Measurements from ENCODE around the gene TSC1. TPM values are rescaled to one million over a fixed set of nuclear protein-coding genes. Genes with fewer than 3 reads are reported as not detected.

TSC1 gene
- polyA plus RNA-seq, 10 donors: 22.9 to 41.6 (median 29.4) TPM

GRCh38 chr9:132894862-132895835 lies 49.3 kb downstream of the TSC1 start:
- DNase-seq: no peak

DNA sequence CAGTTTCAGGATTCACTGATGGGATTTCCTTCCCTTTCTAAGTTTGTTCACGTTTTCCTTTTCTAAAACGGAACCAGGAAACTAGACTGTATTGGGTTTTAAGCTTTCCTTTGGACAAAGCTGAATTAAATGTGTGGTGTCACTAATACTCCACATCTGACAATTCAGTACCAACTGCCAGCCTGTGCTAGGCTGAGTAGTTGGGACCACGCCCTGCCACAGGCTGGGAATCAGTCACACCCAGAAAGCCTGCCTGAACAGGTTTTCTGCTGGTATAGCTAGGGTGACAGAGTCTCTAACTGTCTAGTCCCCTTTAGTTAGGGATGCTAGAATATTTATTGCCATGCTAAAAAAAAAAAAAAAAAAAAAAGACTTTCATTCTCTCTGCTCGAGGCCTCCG lies 50.1 kb downstream of the TSC1 start:
- peak in 1 of 3 donors; percentile 7 for DNase-seq

GRCh38 chr9:132892400-132892799 lies 52.0 kb downstream of the TSC1 start:
- DNase-seq: no peak

DNA sequence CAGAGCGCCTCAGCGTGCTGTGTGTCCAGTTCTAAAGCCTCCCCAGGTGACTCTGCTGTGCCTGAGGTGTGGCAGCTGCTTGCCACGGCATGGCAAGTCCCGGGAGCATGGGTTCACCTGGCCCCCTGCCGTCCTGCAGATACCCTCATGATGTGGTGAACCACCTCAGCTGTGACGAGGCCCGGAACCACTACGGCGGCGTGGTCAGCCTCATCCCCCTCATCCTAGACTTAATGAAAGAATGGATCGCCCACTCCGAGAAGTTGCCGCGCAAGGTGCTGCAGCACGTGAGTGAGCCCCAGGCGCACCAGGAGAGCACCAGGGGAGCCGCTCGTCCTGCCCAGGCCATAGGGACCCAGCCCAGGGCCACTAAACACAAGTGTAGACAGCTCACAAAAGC lies 56.3 kb downstream of the TSC1 start:
- no peak for DNase-seq

DNA sequence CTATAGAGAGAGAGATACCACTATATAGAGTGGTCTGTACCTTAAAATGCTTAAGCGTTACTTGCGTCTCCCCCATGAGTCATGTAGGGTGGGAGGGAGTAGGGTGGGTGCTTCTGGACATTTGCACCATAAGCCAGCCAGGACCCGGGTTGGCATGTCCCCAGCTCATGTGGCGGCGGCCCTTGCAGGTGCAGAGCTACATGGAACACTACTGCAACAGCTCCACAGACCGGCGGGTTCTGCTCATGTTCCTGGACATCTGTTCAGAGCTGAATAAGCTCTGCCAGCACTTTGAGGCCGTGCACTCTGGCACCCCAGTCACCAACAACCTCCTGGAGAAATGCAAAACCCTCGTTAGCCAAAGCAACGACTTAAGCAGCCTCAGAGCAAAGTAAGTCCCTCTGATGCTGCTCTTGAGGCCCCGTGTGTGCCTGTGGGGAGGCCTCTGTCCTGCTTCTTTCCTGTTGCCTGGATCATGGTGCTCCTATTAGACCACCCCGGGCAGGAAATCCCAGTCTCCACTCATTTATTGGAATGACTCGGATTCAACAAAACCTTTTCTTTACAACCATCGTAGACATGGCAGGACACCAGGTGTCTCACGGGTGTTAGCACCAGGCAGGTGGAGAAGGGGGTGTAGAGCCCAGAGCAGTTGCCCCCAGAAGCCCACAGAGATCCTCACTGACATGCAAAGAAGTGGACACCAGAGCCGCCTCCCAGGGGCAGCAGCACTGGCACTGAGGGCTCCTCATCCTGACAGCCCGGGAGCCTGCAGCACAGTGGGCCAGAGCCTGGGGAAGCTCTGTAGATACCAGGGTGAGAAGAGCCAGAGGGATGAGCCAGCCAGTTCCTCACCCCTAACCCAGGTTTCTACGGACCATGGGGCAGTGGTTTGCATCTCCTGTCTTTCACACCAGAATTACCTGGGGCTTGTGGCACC lies 57.0 kb downstream of the TSC1 start:
- no peak for DNase-seq

DNA sequence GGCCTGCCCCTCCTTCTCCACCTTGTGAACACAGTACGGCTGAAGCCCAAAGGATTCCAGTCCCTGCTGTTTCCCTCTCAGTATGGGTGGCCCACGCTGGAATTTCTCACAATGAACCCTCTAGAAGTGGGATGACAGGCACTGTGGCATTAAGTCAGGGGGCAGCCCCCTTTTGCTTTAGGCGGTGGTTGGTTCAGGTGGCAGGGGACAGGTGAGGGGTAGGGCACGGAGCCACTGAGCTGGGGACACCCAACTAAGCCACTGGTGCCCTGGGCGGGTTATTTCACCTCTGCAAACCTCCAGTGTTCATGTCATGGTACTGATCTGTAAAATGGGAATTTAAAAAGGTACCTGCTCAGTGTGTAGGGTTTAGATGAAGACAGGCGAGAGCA lies 58.1 kb downstream of the TSC1 start:
- no peak for DNase-seq

DNA sequence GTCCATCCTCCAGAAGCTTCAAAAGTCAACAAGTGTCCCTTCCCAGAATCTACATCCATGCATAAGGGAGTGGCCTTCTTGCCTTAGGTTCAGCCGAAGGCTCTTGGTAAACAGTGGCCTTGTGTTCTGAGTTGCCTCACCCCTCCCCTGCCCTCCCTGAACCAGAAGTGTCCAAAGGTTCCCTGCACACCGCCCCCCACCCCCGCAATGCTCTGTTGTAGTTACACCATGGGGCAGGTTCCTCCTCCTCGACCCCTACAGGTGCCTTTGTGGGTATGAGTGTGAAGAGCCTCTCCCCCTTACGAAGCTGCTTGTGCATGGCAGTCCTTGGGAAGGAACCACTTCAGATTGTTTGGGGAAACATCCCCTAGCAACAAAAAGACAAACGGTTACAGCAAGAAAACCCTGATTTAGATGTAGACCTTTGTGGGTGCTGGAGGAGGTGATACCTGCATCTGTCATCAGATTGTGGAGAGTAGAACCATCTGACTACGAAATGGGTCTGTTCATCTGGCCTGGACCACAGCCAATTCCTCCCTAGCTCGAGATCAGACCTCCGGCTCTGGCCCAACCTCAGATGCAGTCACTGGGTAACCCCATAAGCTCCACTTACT lies 58.6 kb downstream of the TSC1 start:
- DNase-seq: no peak

- DNase-seq: no peak
These were observed 60.8 kb downstream of the TSC1 start for GRCh38 chr9:132883349-132884294.

- no peak for DNase-seq
These were observed 61.8 kb downstream of the TSC1 start for GRCh38 chr9:132882616-132883015.

GRCh38 chr9:132881826-132882225 lies 62.6 kb downstream of the TSC1 start:
- DNase-seq: no peak

DNA sequence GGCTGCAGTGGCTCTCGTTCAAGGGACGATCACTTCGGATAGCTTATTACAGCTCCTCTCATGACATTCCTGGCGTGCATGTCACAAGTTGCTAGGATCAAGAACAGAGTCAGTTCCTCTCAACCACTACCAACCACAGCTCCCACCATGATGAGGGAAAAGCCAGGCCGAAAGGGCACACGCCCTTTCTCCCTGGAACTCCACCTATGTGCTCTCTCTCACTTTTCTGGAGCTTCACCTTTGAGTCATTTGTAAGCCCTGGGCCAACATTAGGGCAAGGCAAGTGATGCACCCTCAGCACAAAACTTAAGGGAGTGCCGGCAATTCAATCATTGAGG lies 64.1 kb downstream of the TSC1 start:
- DNase-seq: no peak

DNA sequence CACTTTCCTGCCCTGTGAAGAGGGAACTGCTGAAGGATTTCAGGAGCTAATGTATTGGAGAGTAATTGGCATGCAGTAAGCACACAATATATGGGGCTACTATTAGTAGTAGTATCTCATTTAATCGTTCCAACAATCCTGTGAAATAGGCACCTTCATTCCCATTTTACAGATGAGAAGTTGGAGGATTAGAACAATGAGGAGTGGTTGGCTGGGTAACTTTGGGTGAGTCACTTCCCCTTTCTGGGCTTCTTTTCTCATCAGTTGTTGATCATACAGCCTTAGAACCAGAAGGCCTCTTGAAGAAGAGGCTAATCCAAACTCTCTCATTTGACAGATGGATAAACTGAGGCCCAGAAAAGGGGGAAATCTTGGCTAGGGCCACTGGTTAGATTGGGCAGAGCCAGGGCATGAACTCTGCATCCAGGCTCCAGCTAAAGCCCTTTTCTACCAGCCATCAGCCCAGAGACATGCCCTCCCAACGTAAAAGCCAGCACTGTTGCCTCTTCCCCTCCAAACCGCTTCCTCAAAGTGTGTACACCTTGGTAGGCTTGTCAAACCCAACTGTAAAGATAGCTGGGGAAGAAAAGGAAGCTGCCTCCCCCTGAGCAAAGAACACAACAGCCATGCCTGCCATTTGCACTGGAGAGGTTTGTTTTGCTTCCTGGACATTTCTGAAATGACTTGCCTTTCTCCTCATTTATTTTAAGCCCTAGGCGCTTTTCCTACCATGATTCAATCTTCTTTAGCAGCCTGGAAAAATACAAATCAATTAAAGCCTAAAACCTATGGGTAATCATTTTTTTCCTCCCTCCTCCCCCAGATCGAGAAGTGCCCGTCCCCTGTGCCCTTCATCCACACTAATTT lies 64.7 kb downstream of the TSC1 start:
- DNase-seq: no peak

DNA sequence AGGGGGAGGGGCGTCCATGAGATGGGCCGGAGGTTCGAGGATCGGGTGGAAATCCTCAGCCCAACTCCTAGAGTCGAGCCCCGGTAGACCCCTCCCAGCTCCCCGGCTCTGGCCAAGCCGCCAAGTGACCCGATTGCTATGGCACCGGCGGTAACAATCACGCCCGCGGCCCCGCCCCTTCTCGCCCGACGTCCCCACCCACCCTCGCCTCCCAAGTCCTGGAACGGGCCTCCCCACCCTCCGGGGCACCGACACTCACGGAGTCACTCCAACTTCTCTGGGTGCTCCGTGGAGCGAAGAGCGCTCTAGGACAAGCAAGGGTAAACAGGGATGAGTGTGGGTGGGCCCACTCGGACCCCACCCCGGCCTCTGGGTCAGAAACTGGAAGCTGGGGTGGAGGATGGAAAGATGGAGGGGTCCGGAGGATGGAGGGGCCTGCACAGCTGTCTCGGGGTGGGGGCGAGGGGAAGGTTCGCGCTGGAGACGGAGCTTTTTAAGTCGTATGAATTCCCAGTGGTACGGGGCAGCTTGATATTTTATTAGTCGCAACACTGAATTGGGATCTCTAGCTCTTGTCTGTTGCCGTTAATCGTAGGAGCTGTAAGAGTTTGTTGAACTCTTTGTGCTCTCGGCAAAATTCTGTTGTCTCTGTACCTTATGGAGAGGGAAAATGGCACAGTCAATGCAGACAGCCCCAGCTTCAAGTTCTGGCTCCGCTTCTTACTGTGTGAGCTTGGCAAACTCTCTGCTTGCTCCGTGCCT lies 65.5 kb downstream of the TSC1 start, which contains the start of gene SPACA9:
Gene SPACA9 (plus strand): TSS at position 204 of the 762 bp plus-strand sequence. CDS start 5,050 bp downstream, outside the sequence.
- peak; percentile 39 to 84 (median 75) for DNase-seq

DNA sequence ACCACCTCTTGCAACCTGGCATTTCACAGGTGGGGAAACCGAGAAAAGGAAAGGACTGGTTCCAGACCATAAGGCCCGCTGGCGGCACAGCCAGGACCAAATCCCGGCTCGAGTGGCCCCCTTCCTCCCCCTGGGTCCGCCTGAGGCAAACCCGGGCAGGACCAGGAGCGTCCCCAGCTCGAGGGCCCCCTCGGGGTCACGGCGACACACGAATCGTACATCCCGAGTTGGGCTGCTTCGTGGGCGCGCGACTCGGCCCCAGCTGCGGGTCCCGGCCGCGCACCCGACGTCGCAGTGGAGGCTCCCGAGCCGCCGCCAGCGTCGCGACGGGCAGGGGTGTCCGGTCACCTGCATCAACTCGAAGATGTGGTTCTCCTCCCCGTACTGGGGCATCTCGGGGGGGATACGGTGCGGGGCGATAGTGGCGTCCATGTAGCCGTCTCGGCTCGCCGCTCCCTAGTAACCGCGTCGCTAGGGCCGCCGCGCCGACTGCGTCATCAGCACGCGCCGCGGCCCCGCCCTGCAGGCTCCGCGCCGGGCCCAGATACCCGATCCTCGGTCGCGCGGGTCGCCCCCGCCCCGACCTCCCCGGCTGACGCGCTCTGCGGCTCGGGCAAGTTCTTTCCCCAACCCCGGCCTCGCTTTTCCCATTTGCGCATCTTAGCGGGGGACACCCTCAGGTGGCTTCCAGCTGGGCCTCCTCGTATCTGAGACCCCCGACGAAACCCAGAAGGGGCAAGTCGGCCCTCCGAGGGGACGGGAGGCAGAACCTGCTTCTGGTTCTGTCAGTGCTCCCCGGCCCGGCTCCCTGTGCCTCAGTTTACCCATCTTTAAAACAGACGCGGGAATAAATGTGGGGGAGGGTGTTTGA lies 66.4 kb downstream of the TSC1 start, which contains the start of gene AK8:
Gene AK8 (minus strand): TSS at position 461 of the 871 bp plus-strand sequence. CDS start 29 bp downstream, at position 432.
- DNase-seq: peak; percentile 73 to 94 (median 89)

DNA sequence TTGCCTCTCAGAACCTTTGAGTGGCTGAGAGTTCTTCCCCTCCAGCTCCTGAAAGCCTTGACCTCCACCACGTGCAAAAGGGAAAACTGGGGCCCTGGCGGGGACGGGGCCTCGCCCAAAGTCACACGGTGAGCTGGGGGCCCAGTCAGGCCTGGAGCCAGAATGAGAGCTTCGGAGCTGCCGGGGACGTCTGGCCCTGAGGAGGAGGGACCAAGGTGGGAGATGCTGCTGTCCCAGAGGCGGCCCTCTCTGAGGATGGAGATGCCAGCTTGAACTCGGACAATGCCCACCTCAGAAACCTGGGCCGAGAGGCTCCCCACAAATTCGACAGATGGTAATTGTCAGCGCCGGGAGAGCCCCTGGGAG lies 67.0 kb downstream of the TSC1 start:
- DNase-seq: peak in 1 of 3 donors; percentile 11

- DNase-seq: no peak
These were observed 67.6 kb downstream of the TSC1 start for GRCh38 chr9:132876849-132877248.

GRCh38 chr9:132875159-132875558 lies 69.3 kb downstream of the TSC1 start:
- no peak for DNase-seq

- no peak for DNase-seq
These were observed 71.0 kb downstream of the TSC1 start for GRCh38 chr9:132873403-132873802.
